COR-L47 (cell line): Measurements from ENCODE around the gene KIRREL3.
"Not testable (repeated sequence)": the region's sequence is repeated elsewhere in the genome, so short reads cannot be mapped to it uniquely, and the experiment has no call there.

ENCODE experiments used
- DNase-seq: peaks from one replicate; lab custom pipeline; 2025; lab: John Stamatoyannopoulos, UW

Gene KIRREL3

GRCh38 chr11:126952533-126952932, 48.0 kb downstream of the KIRREL3 start:
- DNase-seq, result not testable (repeated sequence)

- no peak for DNase-seq
Measured at GRCh38 chr11:126951465-126951864, 49.1 kb downstream of the KIRREL3 start.

GRCh38 chr11:126949066-126949891, 51.3 kb downstream of the KIRREL3 start:
- no peak for DNase-seq

- DNase-seq, result no peak
Measured at GRCh38 chr11:126948563-126948962, 52.0 kb downstream of the KIRREL3 start.

DNA sequence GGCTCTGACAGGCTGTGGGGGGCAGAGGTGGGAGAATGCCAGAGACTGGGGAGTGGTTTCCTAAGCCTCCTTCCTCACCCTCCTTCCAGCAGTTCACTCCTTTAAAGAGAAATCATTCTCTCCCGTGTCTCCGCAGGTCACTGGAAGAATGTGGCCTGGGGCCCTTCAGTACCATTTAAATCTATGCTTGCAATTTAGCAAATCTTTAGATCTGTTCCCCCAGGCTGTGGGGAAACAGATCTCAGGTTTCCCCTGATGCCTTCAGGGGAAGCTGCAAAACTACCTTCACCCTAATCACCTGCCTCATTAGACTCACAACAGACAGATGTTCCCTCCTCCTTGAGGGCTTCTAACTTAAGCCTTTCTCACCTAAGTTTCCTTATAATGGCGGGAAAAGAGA, 55.3 kb downstream of the KIRREL3 start:
- DNase-seq, result no peak

- no peak for DNase-seq
Measured at GRCh38 chr11:126943316-126943715, 57.3 kb downstream of the KIRREL3 start.

DNA sequence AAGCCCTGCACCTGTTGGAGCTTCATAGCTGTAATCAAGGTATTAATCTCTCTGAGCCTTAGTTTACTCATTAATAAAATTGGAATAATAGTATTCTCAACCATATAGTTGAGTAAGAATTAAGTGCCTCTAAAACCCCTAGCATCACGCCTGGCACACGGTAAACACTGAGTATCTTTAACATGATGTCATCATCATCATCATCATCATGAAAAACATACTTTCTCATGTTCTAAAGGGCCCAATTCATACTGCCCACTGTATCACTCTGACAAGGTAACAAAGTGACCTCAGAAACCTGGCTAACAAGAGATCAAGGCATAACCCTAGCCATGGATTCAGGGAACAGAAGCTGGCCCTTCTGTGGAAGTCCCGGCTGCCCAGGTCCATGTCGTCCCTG, 58.4 kb downstream of the KIRREL3 start:
- DNase-seq, result no peak

DNA sequence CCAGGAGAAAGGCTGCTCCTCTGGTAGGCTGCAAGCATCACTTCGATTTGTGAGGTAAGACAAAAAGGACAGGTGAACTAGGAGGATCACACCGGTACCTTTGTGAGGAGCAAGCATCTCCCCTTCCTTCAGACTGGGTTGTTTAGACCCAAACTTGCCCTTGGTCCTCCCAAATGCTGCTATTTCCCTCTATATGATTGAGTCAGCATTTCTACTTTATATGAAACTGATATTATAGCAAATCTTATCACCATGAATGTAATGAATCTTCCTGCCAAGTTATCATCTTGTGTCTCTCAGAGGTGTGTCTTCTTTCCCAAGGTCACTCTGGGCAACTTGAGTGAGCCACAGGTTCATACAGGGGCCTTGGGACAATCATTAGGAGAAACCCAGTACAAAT, 61.0 kb downstream of the KIRREL3 start:
- no peak for DNase-seq

GRCh38 chr11:126938718-126939117, 61.9 kb downstream of the KIRREL3 start:
- no peak for DNase-seq

- DNase-seq, result no peak
Measured at GRCh38 chr11:126930091-126930841, 70.3 kb downstream of the KIRREL3 start.

DNA sequence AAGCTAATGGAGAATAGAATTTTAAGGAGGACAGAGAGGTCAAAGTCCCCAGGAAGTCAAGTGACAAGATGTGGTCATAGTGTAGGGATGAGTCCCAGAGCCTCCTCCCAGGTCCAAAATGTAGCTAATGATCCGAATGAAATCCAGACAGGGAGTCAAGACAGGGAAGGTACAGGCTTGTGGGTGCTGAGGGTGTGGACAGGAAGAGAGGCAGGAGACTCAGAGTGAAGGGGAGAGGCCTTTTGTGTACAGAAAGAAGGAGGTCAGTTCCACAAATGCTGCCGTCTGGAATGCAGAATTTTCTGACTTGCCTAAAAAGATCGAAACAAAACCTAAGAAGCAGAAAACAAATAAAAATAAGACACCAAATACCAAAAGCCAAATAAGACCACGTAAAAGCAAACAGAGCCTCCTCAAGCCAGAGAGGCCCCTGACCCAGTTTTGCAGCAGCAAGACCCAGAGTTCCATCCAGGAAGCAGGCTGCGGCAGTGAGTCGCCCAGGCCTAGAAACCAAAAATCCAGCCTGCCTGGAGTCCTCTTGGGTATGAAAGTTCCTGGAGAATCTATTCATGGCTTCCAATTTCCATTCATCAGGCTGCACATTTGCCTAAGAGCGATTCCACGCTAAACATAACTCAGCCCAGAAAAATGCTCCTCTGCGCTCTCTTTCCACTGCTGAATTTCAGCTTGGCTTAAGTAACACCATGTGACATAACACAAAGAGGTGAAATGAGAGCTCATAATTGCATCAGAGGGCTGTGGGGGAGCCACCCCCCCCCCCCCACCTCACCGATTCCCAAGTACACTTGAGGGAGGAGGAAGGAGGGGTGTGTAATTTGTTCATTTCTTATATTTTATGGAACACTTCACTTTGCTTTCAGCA, 71.2 kb downstream of the KIRREL3 start:
- DNase-seq, result no peak

DNA sequence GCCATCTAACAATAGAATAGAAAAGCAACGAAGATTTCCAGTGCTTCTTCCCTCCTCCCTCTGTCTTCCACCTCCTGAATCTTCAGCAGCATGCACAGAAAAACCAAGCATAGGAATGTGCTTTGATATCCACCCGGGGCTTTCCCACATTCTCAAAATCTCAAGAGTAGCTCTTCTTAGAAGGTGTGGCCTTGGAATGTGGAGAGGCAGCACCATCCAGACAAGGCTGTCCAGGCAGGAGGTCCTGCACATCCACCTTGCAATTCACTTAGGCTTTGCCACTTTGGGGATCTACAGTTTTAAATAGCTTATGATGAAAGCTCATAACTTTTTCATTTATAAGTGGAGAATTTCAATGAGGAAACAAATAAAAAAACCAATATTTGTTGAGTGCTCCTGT, 72.9 kb downstream of the KIRREL3 start:
- DNase-seq, result no peak

DNA sequence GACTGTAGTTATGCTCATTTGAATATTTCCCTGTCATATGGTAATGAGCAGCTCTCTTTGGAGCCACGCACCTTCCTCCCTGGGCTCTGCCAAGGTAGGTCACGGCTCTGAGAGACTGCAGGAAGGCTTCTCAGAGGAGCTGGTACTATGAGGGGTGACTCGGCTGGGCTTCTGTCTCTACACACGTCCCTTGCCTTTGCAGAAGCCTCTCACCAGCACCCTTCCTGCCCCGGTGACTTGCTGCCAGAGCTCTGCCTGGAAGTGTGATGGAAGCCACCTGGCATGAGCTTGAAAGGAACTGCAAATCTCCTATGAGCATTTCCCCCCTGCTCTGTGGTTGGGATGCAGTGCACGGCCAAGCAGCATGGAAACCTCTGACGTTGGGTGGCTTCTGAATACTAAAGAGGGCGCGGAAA, 74.2 kb downstream of the KIRREL3 start:
- no peak for DNase-seq

DNA sequence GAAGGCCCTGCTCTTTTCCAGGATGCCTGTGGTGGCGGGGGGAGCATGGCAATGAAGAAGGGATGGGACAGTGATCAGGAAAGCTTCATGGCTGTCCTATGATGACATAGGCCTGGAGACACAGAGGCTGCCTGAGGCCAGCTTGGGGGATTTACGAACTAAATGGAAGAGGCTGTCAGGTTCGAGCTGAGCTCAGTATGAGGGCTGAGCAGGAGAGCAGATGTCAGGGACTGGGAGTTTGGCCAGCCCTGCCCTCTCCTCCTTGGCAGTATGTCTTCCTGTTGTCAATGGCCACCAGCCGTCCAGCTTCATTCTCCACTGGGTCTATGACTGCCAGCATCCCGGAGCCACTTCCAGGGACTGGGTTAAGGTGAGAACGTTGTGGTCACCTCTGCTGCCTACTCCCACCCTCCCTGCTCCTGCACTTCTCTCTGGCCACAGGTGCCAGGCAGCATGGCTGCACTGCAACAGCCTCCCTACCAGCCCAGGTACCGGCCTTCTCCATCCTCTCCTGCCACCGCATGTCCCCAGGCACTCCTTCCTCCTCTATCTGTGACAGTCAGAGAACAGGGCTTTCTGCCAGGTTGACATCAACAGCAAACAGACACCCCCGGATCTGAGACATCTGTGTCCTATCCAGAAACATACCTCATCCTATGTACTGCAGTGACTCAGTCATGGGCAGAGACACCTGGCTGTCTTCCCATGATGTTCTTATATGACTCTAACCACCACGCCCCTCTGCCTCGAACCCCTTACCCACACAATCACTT, 75.1 kb downstream of the KIRREL3 start:
- DNase-seq, result peak; percentile 55

DNA sequence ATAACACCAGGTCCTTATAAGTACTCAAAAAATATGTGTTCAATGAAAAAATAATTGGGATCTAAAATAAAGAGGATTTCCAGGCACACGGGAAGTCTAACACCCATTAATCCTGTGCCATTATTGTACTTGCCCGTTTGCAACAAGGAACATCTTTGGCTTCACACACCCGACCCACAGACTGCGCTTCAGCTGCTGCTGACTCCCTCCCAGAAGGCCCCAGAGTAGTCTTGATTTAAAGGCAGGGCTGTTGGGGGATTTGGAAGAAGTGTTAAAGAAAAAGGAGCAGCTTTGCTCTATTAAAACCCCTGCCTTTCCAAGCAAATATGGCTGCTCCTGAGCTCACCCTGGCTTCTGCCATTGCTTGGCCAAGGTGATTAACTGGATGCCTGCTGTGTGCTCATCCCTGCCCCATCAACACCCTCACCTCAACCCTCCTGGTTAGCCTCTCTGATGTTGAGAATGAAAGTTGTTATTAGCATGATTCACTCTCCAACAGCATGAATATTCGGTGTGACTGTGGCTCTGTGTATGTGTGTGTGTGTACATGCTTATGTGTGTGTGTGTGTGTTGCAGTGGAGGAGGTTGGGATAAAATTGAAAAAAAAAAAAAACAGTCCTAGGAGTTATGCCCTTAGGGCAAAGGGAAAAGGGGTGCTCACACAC, 76.1 kb downstream of the KIRREL3 start:
- DNase-seq, result no peak

- no peak for DNase-seq
Measured at GRCh38 chr11:126920833-126921232, 79.7 kb downstream of the KIRREL3 start.

- DNase-seq, result no peak
Measured at GRCh38 chr11:126919147-126919823, 81.3 kb downstream of the KIRREL3 start.

DNA sequence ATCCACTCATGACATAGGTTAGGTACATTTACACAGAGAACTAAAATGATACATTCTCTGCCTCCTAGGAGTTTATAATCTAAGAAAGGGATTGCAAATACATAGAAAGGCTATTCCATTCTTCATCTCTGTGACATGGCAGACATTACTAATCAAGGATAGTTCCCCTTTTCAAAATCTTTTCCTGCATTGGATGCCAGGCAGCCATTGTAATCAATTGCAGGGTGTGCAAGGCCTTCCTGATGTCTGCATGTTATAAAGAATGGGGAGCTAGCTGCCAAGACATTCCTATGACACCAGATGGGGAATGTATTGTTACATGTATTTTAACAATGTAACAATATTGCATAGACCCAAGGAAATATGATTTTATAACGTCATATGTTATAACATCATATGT, 82.0 kb downstream of the KIRREL3 start:
- no peak for DNase-seq

- no peak for DNase-seq
Measured at GRCh38 chr11:126917531-126918204, 82.9 kb downstream of the KIRREL3 start.

DNA sequence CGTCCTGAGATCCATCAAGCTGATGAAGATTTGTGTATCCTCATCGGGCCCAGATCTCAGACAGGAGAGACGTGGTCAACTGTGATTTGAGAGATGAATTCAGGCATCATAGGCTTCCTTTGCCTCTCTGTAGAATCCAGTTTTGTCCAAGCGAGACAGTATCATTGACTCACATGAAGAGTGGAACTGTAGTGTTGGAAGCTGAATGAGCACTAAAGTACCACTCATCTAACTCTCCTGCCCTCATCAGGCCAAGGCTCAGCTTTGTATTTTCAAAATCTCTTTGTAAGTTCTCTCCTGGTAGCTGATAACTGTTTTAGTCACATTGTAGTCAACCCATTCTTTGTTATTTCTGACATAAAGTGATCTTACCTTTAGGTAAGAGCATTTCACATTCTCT, 85.1 kb downstream of the KIRREL3 start:
- no peak for DNase-seq
